Gastroesophageal sphincter (tissue), 3 donors: ENCODE data around the gene TBC1D10A.

Experiments
- EP300 ChIP-seq: sonication (generic); formaldehyde crosslinking; IDR thresholded peaks from one replicate; pipeline ENCODE4 v1.6.1; 2017; ENCODE audit warnings: antibody characterized with exemption, mild to moderate bottlenecking
- POLR2A ChIP-seq, 2 donors: fragments of 450-650 bp; IDR thresholded peaks; one replicate each; pipeline ENCODE4 v1.6.1; 2017; ENCODE audit warnings: antibody characterized with exemption in 2 of 2, mild to moderate bottlenecking in 2 of 2, moderate library complexity in 1 of 2
- POLR2AphosphoS5 ChIP-seq: sonication (generic); formaldehyde crosslinking; IDR thresholded peaks from one replicate; pipeline ENCODE4 v1.6.1; 2017; ENCODE audit warnings: antibody characterized with exemption
- TF ChIP-seq, protein P1 (sequence below), 4 experiments: fragments of 200-600 bp in 2 of 4; fragments of 450-650 bp in 2 of 4; sonication (generic) in 1 of 4; IDR thresholded peaks; one replicate each; pipeline ENCODE4 v1.5.1; 2017 to 2019; ENCODE audit warnings: antibody characterized with exemption in 4 of 4, mild to moderate bottlenecking in 2 of 4, moderate library complexity in 2 of 4

DNA sequence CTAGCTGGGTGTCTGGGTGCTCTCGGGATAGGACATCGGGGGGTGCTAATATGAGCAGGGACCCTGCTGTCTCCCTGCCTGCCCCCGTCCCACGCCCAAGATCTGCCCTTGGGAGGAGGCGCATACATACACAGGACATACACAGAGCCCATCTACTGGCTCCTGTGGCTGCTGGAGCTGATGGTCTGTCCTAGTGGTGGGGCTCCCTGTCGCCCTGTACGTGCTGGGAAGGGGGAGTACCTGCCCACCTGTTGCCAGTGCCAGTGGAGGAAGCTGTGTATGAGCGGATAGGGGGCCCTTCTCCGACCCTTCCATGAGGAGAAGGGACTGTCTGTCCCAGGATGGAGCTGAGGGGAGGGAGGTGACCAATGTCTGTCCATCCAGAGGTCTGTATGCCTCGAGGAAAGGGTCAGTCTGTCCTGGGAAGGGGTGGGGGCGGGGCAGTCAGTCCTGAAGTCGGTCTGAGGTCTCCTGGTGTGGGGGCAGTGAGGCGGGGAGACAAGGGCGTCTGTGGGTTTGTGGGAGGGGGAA lies 952 bp downstream of the TBC1D10A start:
- TF ChIP-seq, protein P1, sequence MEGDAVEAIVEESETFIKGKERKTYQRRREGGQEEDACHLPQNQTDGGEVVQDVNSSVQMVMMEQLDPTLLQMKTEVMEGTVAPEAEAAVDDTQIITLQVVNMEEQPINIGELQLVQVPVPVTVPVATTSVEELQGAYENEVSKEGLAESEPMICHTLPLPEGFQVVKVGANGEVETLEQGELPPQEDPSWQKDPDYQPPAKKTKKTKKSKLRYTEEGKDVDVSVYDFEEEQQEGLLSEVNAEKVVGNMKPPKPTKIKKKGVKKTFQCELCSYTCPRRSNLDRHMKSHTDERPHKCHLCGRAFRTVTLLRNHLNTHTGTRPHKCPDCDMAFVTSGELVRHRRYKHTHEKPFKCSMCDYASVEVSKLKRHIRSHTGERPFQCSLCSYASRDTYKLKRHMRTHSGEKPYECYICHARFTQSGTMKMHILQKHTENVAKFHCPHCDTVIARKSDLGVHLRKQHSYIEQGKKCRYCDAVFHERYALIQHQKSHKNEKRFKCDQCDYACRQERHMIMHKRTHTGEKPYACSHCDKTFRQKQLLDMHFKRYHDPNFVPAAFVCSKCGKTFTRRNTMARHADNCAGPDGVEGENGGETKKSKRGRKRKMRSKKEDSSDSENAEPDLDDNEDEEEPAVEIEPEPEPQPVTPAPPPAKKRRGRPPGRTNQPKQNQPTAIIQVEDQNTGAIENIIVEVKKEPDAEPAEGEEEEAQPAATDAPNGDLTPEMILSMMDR (IDR thresholded peaks at IDR 0.05): no peak
- TF ChIP-seq POLR2AphosphoS5 (no peak), POLR2A (IDR thresholded peaks at IDR 0.05) (no peak), EP300 (no peak)
